Uterus (tissue), 4 donors: ENCODE measurements around the gene TPPP. TPM values are rescaled to one million over a fixed set of nuclear protein-coding genes. Genes with fewer than 3 reads are reported as not detected.

Source experiments
- DNase-seq, 2 donors: peaks; one replicate each; pipeline ENCODE4 v3.0.0-alpha.2; 2019 to 2020
- H3K27ac ChIP-seq, 2 donors: fragments of 200-600 bp; sonication (generic); 1 replicate in 1 of 2; 2 replicates in 1 of 2; pipeline ENCODE4 v1.5.1; 2016 to 2018
- H3K27me3 ChIP-seq, 2 donors: fragments of 200-600 bp; sonication (generic); one replicate each; pipeline ENCODE4 v1.5.1; 2018 to 2019; ENCODE audit warnings: control low read depth in 1 of 2
- H3K36me3 ChIP-seq, 2 donors: fragments of 200-600 bp; sonication (generic); one replicate each; pipeline ENCODE4 v1.5.1; 2019; ENCODE audit warnings: control low read depth in 1 of 2
- H3K4me1 ChIP-seq, 2 donors: fragments of 200-600 bp; sonication (generic); one replicate each; pipeline ENCODE4 v1.5.1; 2018 to 2019; ENCODE audit warnings: control low read depth in 1 of 2
- H3K4me3 ChIP-seq, 2 donors: fragments of 200-600 bp; sonication (generic); 1 replicate in 1 of 2; 2 replicates in 1 of 2; pipeline ENCODE4 v1.5.1; 2018 to 2019; ENCODE audit warnings: mild to moderate bottlenecking in 1 of 2
- H3K9me3 ChIP-seq, 2 donors: fragments of 200-600 bp; sonication (generic); one replicate each; pipeline ENCODE4 v1.5.1; 2019; ENCODE audit warnings: control low read depth in 1 of 2
- POLR2A ChIP-seq, 2 donors: fragments of 450-650 bp; IDR thresholded peaks; one replicate each; pipeline ENCODE4 v1.6.1; 2016; ENCODE audit warnings: antibody characterized with exemption in 2 of 2, mild to moderate bottlenecking in 1 of 2, moderate library complexity in 1 of 2
- intact Hi-C: fragments of 100-400 bp; cut with DNase I; formaldehyde crosslinking; loops from one replicate; pipeline ENCODE4 v1.15.1; 2023; ENCODE audit warnings: low total_unique reads
- total RNA-seq, 4 donors: library from RNA; depleted of rRNA in 3 of 4; stranded (reverse); fragments of >200 nt in 3 of 4; gene quantifications; one replicate each; pipeline versions ENCODE4 v1.1.0 to v1.2.4, GENCODE V29; 2014 to 2023
- TF ChIP-seq, protein P1 (sequence below), 4 experiments: fragments of 200-600 bp in 2 of 4; fragments of 450-650 bp in 2 of 4; sonication (generic) in 2 of 4; IDR thresholded peaks; one replicate each; pipeline ENCODE4 v1.5.1; 2016 to 2019; ENCODE audit warnings: antibody characterized with exemption in 4 of 4, mild to moderate bottlenecking in 2 of 4, moderate library complexity in 1 of 4
- donor health status: DM: yes; HTN: yes; CAD: no.

Gene TPPP
- total RNA-seq, 4 donors from 2014 or later: 0.26 to 8.0 (median 1.0) TPM

DNA sequence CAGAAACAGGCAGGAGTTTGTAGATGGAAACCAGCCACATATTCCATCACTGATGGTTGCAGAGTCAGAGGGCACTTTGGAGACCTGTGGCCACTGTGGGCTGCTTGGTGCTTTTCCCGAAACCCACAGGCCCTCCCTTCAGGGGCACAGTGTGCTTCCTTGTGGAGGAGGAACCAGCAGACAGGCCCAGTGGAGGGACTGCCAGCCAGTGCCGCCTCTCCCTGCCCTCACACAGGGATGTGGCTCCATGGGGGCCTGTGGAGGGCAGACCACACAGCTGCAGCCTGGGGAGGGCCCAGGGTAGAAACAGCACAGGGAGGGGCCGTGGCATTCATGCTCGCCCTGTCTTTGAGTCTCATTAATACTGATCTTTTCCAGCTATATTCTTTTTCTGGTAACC lies 45.8 kb downstream of the TPPP start:
- no peak for TF ChIP-seq POLR2A (IDR thresholded peaks at IDR 0.05)
- TF ChIP-seq, protein P1, sequence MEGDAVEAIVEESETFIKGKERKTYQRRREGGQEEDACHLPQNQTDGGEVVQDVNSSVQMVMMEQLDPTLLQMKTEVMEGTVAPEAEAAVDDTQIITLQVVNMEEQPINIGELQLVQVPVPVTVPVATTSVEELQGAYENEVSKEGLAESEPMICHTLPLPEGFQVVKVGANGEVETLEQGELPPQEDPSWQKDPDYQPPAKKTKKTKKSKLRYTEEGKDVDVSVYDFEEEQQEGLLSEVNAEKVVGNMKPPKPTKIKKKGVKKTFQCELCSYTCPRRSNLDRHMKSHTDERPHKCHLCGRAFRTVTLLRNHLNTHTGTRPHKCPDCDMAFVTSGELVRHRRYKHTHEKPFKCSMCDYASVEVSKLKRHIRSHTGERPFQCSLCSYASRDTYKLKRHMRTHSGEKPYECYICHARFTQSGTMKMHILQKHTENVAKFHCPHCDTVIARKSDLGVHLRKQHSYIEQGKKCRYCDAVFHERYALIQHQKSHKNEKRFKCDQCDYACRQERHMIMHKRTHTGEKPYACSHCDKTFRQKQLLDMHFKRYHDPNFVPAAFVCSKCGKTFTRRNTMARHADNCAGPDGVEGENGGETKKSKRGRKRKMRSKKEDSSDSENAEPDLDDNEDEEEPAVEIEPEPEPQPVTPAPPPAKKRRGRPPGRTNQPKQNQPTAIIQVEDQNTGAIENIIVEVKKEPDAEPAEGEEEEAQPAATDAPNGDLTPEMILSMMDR (IDR thresholded peaks at IDR 0.05): no peak
- no peaks in the 10 kb centered on the region for H3K27me3 ChIP-seq
- H3K27ac ChIP-seq: no peak overlapping the region
- no peaks in the 10 kb centered on the region for H3K36me3 ChIP-seq
- no peak overlapping the region for H3K4me3 ChIP-seq
- no peaks in the 10 kb centered on the region for H3K9me3 ChIP-seq
- H3K4me1 ChIP-seq: no peaks in the 10 kb centered on the region
- DNase-seq: no peak
- intact Hi-C loops: no loop called here

DNA sequence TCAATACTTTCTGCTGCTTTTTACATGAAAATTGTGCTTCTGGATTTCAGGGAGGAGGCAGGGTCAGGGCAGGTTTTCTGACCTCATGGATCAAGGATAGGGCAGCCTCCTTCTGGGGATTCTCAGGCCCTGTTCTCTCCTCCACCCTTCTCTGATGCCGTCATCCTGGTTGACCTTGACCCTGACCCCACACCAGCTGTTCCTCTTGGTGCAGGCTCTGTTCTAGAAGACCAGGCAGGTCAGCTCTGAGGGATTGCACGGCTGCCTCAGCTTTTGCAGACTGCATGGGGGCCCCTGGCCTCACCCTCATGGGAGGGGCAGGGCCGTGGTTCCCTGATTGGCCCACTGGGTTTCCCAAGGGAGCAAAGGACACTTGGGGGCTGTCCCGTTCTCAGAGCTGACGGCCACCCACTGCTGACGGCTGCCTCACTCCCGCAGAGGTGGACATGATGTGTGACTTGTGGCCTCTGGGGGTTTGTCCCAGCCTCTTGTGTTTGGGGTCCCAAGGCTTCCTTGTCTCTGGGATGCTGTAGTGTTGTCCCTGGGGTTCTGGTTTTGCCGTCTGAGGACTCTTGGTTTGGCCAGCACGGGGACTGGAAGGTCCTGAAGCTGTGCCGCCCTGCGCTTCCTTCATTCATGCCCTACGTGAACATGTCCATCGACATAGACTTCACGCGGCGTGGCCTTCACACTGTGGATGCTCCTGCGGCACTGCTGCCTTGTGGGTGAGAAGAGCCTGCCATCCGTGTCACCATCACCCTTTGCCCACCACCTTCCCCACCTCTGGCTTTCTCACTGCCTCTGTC lies 46.6 kb downstream of the TPPP start:
- Histone ChIP-seq H3K36me3 (no peaks in the 10 kb centered on the region), H3K4me3 (no peak overlapping the region), H3K9me3 (no peaks in the 10 kb centered on the region), H3K27ac (no peak overlapping the region), H3K27me3 (no peaks in the 10 kb centered on the region), H3K4me1 (no peaks in the 10 kb centered on the region)
- no peak for DNase-seq
- no peak for TF ChIP-seq POLR2A (IDR thresholded peaks at IDR 0.05)
- TF ChIP-seq, protein P1 (IDR thresholded peaks at IDR 0.05): no peak
- intact Hi-C loops: no loop called here

DNA sequence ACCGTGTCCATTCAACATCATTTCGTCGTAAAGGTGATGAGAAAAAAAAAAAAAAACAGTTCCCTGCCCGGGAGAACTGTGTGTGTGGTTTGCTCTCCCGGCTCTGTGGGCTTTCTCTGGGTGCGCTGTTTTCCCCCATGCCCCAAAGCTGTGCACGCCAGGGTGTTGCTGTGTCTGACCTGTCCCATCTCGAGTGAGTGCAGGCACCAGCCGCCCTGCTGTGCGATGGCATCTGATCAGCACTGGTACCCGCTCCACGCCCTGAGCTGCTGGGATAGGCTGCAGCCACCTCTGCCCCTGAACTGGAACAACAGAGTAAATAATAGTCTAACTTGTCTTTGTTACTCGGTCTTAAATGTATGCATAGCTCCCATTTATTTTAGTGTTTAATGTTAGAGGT lies 47.7 kb downstream of the TPPP start:
- TF ChIP-seq POLR2A (IDR thresholded peaks at IDR 0.05): no peak
- TF ChIP-seq, protein P1 (IDR thresholded peaks at IDR 0.05): no peak
- DNase-seq: no peak

GRCh38 chr5:644971-645370 lies 48.2 kb downstream of the TPPP start:
- TF ChIP-seq, protein P1 (IDR thresholded peaks at IDR 0.05): no peak
- no peak for TF ChIP-seq POLR2A (IDR thresholded peaks at IDR 0.05)
- Histone ChIP-seq H3K27ac (no peak overlapping the region), H3K9me3 (no peaks in the 10 kb centered on the region), H3K36me3 (no peaks in the 10 kb centered on the region), H3K27me3 (no peaks in the 10 kb centered on the region), H3K4me1 (no peaks in the 10 kb centered on the region), H3K4me3 (no peak overlapping the region)
- intact Hi-C loops: no loop called here
- no peak for DNase-seq

More for the DNA sequence above, 47.7 kb downstream of the TPPP start:
- Histone ChIP-seq H3K4me1 (no peaks in the 10 kb centered on the region), H3K9me3 (no peaks in the 10 kb centered on the region), H3K27me3 (no peaks in the 10 kb centered on the region), H3K27ac (no peak overlapping the region), H3K36me3 (no peaks in the 10 kb centered on the region), H3K4me3 (no peak overlapping the region)
- intact Hi-C loops: no loop called here

DNA sequence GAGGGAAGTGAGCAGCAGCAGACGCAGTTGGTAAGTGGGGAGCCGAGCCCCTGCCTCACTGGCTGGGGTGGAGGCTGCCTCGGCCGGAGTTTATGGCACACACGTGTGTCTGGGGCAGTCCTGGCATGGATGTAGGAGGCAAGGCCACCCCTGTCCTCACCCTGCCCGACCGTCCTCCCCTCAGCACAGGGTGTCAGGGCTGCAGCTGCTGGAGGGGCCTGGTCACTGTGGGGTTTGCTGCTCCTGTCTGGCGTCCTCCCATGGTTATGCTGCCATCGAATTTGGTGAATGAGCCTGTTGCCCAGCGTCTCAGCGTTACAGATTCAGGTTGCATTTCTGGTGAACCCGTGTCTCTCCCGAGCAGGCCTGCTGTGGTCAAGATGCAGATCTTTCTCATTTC lies 48.6 kb downstream of the TPPP start:
- DNase-seq: no peak
- no peak overlapping the region for H3K27ac ChIP-seq
- no peaks in the 10 kb centered on the region for H3K27me3 ChIP-seq
- TF ChIP-seq, protein P1 (IDR thresholded peaks at IDR 0.05): no peak
- no peak for TF ChIP-seq POLR2A (IDR thresholded peaks at IDR 0.05)
- H3K9me3 ChIP-seq: no peaks in the 10 kb centered on the region
- H3K4me3 ChIP-seq: no peak overlapping the region
- H3K36me3 ChIP-seq: no peaks in the 10 kb centered on the region
- H3K4me1 ChIP-seq: no peaks in the 10 kb centered on the region
- intact Hi-C loops: no loop called here
